ENCODE results near the gene CARS2.
"Not testable (repeated sequence)": the region's sequence is repeated elsewhere in the genome, so short reads cannot be mapped to it uniquely, and the experiment has no call there.

CARS2 gene

DNA sequence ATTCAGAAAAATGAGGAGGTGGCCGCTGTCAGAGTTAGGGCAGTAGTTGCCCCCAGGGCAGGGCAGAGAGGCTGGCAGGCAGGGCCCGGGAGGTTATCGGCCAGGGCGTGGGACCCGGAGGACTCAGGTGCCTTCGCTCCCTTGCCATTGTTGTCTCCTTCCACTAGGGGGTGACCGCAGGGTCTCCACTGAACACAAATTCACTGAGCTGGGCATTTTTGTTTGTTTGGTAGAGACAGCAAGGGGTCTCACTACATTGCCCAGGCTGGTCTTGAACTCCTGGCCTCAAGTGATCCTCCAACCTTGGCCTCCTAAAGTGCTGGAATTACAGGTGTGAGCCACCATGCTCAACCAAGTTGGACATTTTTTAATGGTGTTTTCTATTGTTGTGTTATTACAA is 25.1 kb downstream of the CARS2 start:
- DNase-seq, result no peak

DNA sequence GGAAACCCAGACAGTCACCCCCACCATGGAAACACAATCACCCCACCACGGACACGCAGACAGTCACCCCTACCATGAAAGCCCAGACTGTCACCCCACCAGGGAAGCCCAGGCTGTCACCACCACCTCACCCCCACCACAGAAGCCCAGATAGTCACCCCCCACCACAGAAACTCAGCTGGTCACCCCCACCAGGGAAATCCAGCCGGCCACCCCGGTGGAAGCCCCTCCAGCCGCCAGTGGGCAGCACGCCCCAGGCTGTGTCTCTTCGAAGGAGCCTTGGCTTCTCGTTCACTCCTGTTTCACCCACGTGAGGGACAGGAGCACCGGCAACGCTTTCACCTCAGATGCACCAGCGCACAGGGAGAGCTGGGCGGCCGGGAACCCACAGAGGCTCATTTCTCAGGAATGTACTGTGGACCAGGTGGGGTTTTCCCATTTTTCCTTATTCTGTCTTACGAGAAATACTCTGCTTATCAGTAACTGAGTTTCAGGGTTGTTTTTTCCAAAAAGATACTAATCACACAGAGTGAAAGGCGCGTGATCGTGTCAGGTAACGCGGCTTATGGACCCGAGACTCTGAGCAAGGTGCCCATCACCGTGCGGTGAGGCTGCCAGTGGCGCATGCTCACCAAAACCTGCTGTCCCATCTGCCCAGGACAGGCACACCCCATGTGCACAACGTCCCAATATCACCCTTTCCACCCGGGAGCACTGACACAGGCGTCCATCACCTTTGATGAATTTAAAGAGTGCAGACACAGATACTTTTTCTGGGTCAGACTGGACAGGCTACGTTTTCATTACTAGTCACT is 28.0 kb downstream of the CARS2 start:
- no peak for DNase-seq

DNA sequence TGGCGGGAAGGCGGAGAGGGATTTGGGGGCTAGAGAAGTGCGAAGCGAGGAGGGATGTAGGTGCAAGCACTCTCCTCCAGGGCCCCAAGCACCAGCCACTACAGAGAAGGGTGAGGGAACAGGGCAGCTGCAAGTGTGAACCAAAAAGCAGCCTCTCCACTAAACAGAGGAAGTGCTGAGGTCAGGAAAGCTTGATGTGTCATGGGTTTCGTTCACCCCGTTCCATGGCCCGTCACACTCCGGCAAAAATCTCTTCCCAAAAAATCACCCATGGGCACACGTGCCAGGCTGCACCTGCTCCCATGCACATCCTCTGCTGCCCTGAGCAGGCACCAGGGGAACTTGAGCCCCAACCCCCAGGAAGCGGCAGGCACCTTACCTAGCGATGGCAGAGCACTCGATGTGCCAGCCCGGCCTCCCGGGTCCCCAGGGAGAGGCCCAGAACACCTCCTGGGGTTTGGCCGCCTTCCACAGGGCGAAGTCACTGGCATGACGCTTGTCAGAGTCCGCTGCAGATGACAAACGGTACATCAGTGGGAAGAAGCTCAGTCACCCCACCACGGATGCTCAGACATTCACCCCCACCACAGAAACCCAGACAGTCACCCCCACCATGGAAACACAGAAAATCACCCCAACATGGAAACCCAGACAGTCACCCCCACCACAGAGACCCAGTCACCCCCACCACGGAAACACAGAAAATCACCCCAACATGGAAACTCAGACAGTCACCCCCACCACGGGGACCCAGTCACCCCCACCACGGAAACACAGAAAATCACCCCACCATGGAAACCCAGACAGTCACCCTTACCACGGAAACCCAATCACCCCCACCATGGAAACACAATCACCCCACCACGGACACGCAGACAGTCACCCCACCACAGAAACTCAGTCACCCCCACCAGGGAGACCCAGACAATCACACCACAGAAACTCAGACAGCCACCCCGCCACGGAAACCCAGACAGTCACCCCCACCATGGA is 29.0 kb downstream of the CARS2 start:
- DNase-seq, result no peak

DNA sequence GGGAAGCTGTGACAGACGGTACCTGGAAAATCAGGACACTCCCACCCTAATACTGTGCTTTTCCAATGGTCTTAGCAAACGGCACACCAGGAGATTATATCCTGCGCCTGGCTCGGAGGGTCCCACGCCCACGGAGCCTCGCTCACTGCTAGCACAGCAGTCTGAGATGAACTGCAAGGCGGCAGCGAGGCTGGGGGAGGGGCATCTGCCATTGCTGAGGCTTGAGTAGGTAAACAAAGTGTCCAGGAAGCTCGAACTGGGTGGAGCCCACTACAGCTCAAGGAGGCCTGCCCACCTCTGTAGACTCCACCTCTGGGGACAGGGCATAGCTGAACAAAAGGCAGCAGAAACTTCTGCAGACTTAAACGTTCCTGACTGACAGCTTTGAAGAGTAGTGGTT is 36.1 kb downstream of the CARS2 start:
- DNase-seq, result not testable (repeated sequence)

DNA sequence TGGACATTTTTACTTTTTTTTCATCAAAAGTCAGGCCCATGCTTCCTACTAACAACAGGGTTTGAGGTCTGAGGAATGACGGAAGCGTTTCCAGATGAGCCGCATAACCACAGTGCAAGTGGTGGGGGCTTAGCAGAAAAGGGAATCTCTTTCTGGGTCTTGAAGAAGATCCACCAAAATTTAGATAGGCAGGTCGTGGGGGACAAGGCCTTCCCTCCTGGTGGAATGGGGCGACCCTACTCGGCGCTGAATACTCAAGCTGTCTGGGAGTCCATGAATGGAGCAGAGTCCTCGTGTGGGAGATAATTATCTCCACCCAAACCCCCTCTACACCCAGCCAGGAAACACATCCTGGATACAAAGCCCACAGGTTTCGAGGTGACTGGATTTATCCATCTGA is 36.9 kb downstream of the CARS2 start:
- DNase-seq, result no peak

DNA sequence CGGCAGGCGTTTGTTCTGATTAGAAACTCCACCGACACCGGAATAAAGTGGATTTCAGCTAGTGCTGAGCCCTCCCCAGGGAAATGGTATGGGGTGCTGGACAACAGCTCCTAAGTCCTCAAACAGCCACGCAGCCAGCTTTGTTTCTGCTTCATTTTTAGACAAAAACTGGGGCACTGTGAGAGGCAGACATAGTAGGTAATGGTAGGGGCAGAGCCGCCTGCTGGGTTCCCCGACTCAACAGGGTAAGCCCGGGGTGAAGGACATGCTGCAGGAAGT is 39.7 kb downstream of the CARS2 start:
- no peak for DNase-seq

DNA sequence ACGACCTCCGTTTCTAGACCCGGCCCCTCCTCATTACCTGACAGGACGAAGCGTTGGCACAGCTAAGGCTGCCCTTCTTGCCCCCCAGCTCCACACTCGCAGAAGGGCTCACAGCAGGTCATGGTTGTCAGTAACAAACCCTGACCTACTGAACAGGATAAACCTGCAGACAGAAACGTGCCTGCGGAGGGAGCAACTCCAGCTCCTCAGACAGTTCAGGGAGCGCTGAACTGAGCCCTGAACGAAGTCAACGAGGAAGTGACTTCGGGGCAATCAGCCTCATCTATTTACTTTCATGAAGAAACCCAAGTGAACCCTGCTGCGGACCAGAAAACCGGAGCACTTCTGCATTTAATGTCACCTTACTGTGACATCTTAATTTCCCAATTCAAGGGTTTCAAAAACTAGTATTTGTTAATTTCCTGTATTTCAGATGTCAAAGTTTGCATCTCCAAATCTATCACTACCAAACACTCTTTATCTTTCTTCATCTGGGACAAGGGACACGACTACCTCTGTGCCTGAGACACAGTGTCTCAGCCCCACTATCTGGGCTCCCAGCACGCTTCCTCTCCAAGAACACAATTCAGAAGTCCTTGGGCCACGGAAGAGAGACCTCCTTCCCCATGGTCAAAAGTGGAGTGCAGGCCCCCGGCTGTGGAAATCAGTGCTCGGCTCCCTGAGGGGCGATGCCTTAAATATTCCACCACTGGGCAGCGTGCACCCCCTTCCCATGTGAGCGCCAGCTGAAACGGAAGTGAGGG is 40.2 kb downstream of the CARS2 start:
- DNase-seq, result no peak

DNA sequence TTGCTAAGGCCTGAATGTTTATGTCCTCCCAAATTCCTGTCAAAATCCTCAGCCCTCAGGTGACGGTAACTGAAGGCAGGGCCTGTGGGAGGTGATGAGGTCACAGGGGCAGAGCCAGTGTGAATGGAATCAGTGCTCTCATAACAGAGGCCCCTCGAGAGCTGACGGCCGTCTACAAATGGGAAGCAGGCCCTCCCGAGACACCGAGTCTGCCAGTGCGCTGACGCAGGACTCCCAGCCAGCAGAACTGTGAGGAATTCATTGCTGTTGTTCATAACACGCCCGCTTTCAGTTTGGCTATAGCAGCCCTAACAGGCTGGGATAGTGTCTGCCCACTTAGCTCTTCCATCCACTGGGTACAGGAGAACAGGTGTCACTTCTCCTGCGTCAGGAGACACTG is 41.2 kb downstream of the CARS2 start:
- DNase-seq, result no peak

DNA sequence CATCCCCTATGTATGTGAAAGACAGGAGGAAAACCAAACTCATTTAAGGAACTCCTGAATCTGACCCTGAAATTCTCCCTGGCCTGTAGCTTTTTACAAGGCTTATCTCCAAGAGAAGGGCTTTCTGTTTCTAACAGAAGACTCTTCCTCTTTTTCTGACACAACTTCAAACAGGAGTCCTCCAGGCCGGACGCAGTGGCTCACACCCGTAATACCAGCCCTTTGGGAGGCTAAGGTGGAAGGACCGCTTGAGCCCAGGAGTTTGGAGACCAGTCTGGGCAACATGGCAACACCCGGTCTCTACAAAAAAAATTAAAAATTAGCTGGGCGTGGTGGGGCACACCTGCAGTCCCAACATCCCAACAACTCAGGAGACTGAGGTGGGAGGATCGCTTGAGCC is 41.9 kb downstream of the CARS2 start:
- no peak for DNase-seq

DNA sequence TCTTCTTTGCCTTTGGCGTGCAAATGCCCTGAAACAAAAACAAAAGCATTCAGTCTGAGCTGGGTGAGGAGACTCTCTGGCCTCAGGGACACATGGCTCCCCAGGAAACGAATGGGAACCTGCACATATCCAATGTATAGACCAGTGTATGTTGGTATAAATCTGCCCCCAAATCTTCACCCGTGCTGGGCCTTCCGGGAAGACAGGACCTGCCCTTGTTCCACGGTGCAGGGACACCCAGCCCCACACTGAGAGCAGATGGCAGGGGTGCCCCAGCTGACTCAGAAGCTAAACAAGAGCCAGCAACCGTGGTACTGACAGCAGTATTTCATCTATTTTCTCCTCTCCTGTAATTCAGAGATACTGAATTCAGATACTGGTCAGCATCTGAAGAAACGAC is 42.4 kb downstream of the CARS2 start:
- no peak for DNase-seq

DNA sequence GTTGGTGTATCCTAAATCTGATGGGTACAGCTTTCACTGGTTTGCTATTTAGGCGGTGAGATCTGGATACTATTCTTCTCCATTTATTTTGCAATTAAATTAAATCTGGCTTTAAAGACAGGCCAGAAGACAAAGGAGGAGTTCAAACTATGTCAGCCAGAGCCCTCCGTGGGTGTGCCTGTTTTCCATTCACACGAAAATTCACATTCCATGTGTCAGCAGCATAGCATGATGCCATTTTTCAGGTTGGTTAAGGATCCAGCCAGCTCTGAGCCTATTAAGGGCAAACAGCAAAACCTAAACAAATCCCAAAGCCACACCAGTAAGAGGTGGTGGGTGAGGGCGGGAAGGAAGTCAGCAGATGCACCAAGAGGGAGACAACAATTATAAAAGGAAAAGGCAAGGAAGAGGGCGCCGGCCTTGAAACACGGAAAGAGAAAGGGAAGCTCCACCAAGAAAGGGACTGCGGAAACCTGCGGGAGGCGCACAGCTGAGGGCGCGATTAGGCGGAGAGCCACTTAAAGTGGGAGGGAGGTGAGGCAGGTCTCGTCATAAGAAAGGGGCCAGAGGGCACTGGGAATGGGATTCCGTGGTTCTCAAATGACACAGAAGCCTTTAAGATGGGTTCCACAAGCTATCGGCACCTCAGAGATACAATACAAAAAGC is 43.0 kb downstream of the CARS2 start:
- DNase-seq, result no peak

DNA sequence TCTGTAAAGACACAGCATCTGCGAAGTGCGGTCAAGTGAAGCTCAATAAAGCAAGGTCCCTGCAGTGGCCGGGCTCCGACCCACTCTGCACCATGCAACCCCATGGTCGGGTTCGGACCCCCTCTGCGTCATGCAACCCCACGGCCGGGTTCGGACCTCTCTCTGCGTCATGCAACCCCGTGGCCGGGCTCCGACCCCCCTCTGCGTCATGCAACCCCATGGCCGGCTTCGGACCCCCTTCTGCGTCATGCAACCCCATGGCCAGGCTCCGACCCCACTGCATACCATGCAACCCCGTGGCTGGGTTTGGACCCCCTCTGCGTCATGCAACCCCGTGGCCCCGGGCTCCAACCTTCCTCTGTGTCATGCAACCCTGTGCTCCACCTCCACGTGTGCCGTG is 43.8 kb downstream of the CARS2 start:
- DNase-seq, result no peak

DNA sequence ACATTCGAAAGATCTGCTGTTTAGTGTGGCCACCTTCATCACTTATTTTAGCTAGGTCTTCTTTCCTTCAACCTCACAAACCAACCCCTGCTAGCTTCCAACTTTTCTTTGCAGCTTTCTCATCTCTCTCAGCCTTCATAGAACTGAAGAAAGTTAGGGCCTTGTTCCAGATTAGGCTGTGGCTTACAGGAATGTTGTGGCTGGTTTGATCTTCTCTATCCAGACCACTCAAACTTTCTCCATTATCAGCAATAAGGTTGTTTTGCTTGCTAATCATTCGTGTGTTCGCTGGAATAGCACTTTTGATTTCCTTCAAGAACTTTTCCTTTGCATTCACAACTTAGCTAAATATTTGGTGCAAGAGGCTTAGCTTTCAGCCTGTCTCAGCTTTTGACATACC is 44.7 kb downstream of the CARS2 start:
- no peak for DNase-seq

DNA sequence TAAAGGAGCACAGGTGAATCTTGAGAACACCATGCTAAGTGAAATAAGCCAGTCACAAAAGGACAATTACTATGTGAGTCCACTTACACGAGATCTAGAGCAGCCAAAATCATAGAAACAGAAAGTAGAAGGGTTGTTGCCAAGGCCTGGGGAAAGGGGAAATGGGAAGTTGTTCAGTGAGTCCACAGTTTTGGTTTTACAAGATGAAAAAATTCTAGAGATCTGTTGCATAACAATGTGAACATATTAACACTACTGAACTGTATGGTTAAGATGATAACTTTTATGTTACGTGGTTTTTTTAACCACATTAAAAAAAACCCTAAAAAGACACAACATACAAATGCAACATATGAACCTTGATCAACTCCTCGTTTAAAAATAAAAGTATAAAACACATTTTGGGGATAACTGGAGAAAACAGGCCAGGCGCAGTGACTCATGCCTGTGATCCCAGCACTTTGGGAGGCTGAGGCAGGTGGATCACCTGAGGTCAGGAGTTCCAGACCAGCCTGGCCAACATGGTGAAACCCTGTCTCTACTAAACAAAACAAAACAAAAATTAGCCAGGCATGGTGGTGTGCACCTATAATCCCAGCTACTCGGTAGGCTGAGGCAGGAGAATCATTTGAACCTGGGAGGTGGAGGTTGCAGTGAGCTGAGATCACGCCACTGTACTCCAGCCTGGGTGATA is 47.6 kb downstream of the CARS2 start:
- not testable (repeated sequence) for DNase-seq

DNA sequence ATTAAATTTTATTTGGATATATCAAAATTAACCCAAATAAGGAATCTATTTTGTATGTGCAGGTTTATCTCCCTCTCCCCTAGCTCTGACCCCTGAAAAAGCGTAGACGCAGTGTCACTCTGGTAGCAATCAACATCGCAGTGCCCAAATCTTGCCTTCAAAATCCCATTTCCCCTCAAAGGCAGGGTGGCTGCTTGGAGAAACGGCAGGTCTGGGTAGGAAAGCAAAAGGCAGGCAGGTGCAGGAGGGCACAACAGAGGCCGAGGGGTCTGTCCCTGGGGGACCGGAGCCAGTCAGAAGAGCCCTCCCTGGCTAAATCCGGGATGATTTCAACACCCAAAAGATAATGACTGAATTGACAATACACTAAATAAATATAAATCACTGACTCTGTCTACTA is 48.7 kb downstream of the CARS2 start:
- DNase-seq, result no peak

DNA sequence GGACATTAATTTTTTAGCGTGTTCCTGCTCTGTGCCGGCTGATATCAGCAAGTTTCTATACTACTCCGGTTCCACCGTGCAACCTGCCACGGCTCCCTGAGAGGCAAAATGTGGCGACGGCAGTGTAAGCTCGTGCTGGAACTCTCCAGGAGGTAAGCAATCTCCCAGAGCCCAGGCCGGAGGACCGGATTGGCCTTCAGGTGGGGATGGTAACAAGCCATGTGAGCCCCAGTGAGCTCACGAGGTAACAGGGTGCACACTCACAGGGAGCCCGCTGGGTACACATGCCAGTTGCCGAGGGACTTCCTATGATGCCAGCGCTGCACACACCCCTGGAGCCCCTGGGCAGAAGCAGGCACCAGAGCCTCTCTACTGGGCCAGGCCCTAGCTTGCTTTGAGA is 52.1 kb downstream of the CARS2 start:
- no peak for DNase-seq

DNA sequence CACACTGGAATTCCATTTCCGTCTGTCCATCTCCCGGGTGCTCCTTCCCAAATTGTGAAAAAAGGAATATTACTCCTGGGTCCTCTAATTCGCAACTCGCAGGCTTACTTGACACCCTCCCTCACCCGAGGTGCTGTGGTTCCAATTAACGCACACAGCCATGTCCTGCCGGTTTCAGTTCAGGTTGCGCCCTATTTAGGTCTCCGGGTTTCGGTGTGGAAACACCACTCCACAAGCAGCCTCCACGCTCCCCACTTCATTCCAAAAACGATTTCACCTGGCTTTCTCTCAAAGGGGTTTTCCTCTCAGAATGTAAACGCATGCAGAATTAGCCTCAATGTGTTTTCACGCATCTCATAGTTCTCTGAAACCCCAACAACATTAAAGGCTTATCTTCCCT is 52.6 kb downstream of the CARS2 start:
- no peak for DNase-seq

DNA sequence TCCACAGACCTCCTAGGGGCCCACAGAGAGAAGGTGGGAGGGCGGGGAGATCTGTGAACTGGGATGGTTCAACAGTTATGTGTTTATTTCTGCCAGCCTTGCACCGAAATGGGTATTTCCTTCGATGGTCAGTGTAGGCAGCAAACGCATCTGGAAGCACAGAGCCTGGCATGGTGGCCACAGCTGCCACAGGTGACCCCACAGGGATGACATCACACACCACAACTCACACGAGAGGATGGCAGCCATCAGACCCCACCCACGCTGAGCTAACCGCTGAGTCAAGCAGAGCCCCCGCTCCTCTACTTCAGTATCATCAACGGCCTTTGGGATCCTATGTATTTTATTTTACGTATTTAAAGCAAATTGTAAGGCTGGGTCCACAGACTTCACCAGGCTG is 53.2 kb downstream of the CARS2 start:
- DNase-seq, result no peak

DNA sequence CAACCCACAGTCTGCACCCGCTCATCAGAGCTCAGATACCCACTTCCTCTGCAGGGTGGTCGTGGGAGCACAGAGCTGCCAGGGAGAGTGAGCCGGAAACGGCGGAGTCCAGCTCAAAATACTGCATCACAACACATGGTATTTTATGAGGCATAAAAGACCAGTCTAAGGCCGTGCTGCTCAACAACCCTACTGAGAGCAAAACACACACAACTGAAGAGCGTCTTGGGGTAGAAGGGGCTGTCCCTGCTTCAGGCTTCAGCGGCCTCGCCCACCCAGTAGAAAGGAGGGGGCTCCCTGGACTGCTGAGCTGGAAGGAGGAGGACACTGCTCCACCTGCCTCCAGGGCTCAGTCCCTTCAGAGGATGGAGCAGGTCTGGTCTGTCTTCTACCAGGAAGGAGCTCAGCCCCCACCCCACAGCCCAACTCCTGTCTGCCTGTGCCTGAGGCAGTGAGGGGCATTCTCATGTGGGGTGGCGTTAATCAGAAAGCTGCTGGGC is 53.6 kb downstream of the CARS2 start:
- DNase-seq, result no peak

DNA sequence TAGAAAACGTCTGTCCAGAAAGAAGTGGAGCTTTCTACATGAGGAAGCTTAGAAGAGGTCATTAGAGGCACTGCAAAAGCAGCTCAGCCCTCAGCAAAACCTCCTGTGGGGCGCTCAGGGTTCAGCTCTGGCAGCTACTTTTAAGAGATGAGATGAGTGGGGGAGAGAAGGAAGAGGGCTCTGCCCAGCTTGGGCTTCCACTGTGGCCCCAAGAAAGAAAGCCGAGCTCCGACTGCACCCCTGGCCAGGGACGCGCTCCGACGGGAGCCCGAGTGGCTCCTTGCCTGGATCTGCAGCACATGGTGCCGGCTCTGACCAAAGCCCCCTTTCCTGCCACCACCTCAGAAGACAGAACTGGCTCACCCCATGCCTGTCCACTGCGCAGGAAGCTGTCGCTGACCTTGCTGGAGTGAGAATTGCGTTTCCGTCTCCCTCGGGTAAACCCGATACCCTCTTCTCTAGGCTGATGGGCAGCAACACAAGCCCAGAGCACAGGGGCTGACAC is 54.1 kb downstream of the CARS2 start:
- DNase-seq, result no peak

DNA sequence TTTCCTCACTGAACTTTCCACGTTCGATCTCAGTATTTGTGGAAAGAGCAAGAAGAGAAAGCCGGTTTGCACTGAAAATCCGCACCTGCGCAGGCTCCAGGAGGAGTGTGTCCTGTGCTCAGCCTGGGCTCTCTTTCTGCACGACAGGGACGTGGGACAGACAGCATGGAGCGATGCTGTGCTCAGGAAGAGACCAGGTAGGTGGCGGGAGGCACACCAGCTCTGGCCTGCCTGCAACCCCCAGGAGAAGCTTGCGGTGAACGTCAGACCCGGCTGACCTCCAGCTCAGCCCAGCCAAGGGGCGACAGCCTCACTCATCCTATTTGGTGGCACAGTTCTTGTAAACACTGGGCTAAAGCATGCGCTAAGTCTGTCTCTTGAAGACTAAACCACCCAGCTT is 54.6 kb downstream of the CARS2 start:
- no peak for DNase-seq

DNA sequence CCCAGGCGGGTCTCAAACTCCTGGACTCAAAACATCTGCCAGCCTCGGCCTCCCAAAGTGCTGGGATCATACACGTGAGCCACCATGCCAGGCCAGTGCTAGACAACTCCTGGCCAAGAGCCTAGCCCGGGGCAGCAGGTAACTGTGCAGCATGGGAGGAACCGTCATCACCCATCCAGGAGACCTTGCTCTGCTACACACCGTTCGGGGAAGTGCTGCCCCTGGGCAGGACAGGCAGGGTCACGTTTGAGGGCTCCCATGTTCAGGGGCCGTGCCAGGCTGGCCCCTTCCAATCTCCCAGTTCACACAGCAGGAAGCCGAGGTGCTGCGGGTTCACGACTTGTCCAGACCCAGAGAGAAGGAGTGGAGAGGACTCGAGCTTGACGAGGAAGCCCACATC is 55.5 kb downstream of the CARS2 start:
- no peak for DNase-seq
